ENCODE data around the gene STEAP2.

Gene STEAP2

GRCh38 chr7:90276033-90276728 lies 64.6 kb downstream of the STEAP2 start:
- DNase-seq = no peak

Measured in CD4-positive, alpha-beta T cell treated with Interleukin-17A for 1 hour (primary cell).